Forelimb muscle (tissue), 1 donor: ENCODE results near the gene RAP1GAP2. TPM values are rescaled to one million over a fixed set of nuclear protein-coding genes. Genes with fewer than 3 reads are reported as not detected.
"Not testable (repeated sequence)": the region's sequence is repeated elsewhere in the genome, so short reads cannot be mapped to it uniquely, and the experiment has no call there.

Source experiments
- DNase-seq: peaks from one replicate; pipeline ENCODE4 v3.0.0-alpha.2; 2013; ENCODE audit warnings: low read depth
- polyA plus RNA-seq: library from polyadenylated mRNA; unstranded; fragments of 120-200 nt; gene quantifications from one replicate; pipeline ENCODE4 v1.2.1, GENCODE V29; 2013; ENCODE audit not compliant: insufficient read length

Gene RAP1GAP2
- polyA plus RNA-seq, result 2.4 TPM

DNA sequence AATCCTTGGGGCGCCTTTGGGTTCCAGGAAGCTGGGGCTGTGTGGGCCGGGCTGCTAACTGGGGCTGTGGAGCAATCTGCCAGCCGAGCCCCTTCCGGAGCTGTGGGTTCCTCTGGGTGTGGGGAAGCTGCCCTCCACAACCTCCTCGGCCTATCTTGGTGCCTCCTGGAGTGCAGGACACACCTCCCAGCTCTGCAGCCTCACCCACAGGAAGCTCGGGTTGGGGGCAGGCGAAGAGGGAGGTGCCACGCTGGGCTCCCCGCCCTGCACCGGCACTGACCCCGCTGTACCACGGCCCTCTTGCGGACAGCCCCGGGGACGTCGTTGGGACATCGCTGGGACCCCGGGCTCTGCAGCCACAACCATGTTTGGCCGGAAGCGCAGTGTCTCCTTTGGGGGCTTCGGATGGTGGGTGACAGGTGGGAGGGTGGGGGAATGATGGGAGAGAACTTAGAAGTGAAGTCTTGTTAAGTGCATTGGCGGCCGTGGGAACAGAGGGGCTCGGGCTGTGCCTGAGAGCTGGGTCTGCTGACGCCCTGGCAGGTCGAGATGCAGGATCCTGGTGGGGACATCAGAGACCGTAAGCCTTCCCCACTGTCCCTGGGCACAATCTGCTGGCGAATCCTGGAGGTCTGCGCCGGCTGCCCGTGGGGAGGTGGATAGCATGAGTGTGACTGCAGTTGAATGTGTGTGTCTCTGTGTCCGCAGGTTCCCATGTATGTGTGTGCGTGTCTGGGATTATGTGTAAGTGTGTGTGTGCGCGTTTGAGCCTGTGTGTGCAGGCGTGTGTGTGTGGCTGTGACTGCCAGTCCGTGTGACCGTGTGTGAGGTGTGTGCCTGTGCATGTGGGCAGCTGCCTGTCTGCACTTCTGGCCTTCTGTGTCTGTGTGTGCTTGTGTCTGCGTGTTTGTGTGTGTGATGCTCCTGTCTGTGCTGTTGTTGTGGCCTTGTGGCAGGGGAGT, at the start of gene RAP1GAP2:
RAP1GAP2 (plus strand) TSS at position 275 of the 962 bp plus-strand sequence; CDS start at position 365, 90 bp downstream.
- no peak for DNase-seq

DNA sequence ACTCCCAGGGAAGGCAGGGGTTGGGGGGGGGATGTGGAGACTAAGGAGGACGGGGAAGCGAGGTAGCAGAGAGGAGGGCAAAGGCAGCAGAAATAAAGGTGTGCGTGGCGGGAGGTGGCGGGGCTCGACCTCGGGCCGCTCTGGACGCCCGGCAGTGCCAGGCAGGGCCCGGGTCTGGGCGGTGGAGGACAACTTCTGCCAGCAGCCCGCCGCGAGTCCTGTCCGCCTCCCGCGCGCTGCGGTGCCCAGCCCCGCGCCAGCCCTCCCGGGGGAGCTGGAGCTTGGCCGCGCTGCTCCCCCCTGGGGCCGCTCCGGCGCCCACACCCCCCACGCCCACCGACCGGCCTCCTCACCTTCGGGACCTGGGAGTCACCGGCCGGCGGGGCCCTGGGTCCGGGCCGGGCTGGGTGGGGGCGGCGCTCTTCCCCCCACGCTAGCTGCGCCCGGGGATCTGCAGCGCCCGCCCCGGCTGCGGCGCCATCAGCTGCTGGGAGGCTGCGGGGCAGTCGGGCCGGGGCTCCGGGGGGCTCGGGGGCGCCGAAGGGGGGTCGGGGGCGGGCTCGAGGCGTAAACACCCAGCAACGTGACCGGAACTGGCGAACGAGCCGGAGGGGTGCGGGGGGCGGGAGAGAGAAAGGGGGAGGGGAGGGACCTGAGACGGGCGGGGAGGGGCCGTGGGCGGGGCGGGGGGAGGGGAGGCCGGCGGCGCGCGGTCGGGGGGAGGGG, 47.0 kb upstream of the RAP1GAP2 start, which contains the start of gene CCDC92B:
CCDC92B (minus strand) TSS at position 595 of the 726 bp plus-strand sequence. CDS start 14,507 bp downstream, outside the sequence.
- no peak for DNase-seq

- peak; percentile 34 for DNase-seq
Measured at GRCh38 chr17:2749784-2750181, 46.5 kb upstream of the RAP1GAP2 start.

DNA sequence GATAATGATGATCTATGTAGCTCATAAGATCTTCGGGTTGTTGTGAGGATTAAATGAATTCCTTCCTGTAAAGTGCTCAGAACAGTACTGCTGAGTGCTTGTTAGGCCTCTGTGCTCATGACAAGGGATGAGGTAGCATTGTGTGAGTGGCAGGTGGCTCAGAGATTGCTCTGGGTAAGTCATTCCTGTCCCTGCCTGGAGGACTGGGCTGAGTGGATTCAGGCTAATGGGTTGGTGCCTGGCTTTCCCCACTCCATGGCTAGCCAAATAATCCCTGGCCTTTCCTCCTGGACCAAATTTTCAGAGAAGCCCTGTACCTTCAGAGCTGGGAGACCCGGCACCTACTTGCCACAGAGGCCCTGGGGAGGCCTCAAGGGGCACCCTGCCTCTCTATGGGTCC, 45.5 kb upstream of the RAP1GAP2 start:
- no peak for DNase-seq

- no peak for DNase-seq
Measured at GRCh38 chr17:2751491-2751890, 44.7 kb upstream of the RAP1GAP2 start.

- DNase-seq, result no peak
Measured at GRCh38 chr17:2755891-2756724, 40.1 kb upstream of the RAP1GAP2 start.

- no peak for DNase-seq
Measured at GRCh38 chr17:2758870-2759269, 37.4 kb upstream of the RAP1GAP2 start.

- no peak for DNase-seq
Measured at GRCh38 chr17:2770129-2770528, 26.1 kb upstream of the RAP1GAP2 start.

- no peak for DNase-seq
Measured at GRCh38 chr17:2775206-2775605, 21.0 kb upstream of the RAP1GAP2 start.

- no peak for DNase-seq
Measured at GRCh38 chr17:2776589-2777241, 19.5 kb upstream of the RAP1GAP2 start.

DNA sequence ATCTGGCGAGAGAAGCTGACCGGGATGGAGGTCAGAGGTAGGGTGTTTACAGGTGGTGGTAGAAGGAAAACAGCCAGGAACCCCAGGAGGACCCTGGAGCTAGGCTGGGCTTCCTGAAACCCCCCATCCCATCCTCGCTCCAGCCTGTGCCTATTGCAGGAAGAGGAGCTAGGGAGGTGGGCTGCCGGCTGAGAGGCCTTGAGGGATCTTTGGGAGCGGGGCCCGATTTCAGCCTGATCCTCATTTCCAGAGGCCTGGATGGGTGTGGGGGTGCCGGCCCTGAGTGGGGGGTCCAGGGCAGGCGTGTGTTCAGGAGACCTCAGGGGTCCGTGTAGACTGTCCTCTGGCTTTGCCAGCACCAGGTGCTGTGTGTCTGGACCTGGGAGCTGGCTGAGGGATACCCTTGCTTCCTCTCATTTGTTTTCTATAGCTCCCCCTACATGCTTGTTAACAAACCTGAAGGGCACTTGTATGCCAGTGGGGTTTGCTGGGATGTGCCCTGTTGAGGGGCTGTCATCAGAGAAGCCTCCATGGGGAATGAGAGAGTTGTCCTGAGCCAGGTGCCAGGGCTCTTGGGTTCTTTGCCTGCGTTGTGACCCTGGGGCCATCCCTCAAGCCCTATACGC, 18.9 kb upstream of the RAP1GAP2 start:
- DNase-seq, result no peak

GRCh38 chr17:2778489-2778888, 17.7 kb upstream of the RAP1GAP2 start:
- DNase-seq, result no peak

- no peak for DNase-seq
Measured at GRCh38 chr17:2779545-2779944, 16.7 kb upstream of the RAP1GAP2 start.

DNA sequence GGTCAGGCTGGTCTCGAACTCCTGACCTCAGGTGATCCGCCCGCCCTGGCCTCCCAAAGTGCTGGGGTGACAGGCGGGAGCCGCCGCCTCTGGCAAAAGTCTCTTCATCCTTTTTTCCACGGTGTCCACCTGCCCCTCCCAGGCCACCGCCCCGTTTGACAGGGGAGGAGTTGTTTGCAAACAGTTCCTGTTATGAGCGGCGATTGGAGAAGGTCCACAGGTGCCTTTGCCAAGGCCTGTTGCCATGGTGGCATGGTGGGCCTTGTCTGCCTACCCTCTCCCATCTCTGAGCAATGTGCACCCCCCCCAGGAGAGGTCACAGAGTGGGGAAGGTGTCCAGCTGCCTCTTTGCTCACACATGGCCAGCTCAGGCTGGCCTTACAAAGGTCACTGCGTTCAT, 16.0 kb upstream of the RAP1GAP2 start:
- DNase-seq, result no peak

DNA sequence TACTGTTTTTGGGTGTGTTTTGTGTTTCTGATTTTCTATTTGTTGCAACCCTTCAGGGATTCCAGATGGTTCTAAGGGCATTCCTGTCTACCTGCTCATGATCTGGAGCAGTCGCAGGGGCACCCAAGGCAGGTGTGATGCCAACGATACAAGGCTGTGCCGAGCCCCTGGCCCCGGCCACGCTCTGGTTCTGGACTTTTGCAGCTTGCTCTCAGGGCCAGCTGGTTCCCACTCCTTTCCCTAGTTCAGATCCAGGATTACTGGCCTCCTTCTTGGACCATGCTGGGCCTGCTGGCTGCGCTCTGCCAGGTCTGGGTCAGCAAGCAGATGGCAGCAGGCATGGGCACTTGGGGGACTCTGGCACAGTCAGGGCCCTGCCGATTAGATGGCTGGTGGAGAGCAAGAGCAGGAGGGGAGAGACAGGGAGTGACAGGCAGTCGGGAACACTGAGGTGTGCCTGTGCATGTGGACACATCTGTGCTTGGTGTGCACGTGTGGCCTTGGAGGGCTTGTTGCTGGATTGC, 15.2 kb upstream of the RAP1GAP2 start:
- DNase-seq, result no peak

GRCh38 chr17:2781598-2781997, 14.6 kb upstream of the RAP1GAP2 start:
- DNase-seq, result not testable (repeated sequence)

DNA sequence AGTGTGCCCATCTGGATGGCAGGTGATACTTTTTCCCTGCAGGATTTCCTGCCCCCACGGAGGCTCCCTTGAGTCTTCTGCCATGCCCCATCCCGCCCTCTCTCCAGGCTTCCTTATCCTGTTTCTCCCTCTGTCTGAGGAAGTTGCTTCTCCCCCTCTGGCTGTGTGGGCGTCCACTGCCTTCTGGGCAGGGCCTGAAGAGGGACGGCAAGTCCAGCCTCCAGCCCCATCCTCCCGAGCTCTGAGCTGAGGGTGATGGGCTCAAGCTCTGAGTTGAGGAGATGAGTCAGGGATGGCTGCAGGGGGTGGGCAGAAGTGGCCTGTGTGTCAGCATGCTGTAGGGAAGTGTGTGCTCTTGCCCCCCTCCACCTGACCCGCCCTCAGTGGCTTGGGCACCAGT, 14.2 kb upstream of the RAP1GAP2 start:
- no peak for DNase-seq

DNA sequence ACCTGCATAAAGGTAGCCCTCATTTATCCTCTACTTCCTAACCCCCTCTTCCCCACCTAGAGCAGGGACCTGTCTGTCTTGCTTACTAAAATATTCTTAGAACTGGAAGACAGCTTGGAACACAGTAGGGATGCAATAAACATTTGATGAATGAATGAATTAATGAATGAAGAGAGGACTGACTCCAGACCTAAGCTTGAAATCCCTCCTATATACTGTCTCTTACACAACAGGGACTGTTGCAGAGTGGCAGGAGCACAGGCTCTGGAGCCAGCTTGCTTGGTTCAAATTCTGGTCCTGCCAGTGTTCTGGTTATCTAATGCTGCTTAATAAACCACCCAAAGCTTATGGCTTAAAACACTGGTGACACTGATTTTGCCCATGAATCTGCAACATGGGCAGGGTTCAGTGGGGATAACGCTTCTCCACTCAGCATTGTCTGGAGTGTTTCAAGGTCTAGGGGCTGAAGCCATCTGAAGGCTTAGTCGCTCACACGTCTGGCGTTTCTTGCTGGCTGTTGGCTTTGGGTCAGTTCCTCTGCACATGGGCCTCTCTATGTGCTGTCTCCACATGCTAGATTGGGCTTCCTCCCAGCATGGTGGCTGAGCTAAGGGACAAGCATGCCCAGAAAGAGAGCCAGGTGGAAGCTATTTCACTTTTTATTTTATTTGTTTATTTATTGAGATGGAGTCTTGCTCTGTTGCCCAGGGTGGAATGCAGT, 12.8 kb upstream of the RAP1GAP2 start:
- no peak for DNase-seq

DNA sequence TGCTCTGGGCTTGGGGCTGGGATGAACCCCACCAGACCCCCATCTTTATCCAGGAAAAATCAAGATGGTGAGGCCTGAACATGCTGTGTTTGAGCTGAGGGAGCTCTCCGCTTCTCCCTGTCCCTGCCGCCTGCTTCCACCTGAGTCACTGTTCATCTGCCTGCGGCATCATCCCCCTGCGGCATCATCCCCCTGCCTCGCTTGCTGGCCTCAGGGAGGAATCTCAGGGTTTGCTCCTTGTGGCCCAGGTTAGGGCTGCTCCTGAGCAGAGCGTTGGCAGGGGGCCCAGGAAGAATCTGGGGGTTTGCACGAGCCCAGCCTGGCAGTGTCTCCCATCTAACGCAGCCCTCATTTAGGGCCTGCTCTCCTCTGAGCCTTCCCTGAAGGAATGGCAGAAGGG, 11.4 kb upstream of the RAP1GAP2 start:
- no peak for DNase-seq

DNA sequence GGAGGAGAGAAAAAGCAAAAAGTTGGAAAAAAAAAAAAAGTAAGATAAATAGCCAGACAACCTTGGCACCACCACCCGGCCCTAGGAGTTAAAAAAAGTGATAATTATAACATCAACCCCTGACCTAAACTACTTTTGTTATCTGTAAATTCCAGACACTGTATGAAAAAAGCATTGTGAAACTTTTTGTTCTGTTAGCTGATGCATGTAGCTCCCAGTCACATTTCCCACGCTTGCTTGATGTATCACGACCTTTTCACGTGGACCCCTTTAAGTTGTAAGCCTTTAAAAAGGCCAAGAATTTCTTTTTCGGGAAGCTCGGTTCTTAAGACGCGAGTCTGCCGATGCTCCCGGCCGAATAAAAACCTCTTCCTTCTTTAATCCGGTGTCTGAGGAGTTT, 10.9 kb upstream of the RAP1GAP2 start:
- not testable (repeated sequence) for DNase-seq
